ENCODE data around the gene TIE1.

TIE1 gene

DNA sequence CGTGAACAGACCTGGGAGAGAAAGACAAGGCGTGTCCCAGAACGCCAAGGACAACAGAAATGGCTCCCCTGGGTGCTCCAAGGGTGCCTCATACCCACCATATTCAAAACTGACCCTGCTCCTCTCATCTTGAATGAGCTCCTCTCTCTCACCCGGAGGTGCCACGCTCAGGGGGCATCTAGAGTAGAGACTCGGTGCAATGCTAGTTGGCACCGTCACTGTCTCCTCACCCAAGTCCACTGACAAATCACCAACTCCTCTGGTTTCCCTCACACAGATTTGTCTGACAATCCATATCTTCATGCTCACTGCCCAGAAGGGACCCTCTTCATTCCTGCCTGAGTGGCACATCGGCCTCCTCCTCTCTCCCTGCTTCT lies 26.0 kb upstream of the TIE1 start:
- Histone ChIP-seq H3K27ac (ENCODE audit: low read length) (no peak overlapping the region), H3K9ac (ENCODE audit: low read length in 2 of 2) (no peak overlapping the region), H3K36me3 (ENCODE audit: control insufficient read depth in 2 of 2, insufficient read depth in 2 of 2, low read length in 2 of 2) (no peaks in the 10 kb centered on the region), H3K9me3 (ENCODE audit: control insufficient read depth in 2 of 2, low read length in 2 of 2) (no peaks in the 10 kb centered on the region), H3K27me3 (ENCODE audit: control insufficient read depth in 1 of 2, insufficient read depth in 2 of 2, low read length in 2 of 2) (peaks cover 22 to 28% of the 10 kb centered on the region in 2 donors), H3K4me3 (ENCODE audit: low read length in 2 of 2) (no peak overlapping the region), H3K4me1 (ENCODE audit: control insufficient read depth, insufficient read depth, low read length) (peaks cover 4% of the 10 kb centered on the region)

DNA sequence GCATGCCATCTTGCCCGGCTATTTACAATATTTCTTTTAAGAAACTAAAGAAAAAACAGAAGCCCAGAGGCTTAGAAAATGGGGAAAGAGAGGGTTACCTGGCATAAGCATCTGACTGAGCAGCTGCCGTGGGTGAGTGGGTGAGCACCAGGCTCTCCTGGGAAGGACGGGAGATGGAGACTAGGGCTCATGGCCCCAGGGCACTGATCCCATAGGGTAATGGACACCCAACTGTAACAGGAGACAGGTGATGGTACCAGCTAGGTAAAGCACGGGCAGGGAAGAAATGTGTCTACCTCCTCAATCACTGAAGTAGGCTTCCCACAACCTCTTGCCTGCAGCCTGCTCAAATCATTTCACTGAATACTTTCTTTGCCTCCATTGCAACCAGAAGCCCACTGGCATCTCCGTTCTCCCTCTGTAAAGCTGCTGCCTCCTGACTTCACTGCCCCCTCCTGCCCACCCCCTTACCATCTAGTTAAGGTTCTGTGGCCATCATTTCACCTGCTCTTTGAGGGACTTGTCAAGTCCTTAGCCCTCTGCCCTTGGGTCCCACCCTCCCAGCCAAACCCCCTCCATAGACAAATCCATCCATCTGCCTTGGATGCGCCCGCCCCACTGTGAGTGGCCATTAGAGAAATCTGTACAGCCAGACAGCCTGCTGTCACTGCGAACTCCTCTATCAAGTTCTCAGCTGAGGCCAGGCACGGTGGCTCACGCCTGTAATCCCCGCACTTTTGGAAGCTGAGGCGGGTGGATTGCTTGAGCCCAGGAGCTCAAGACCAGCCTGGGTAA lies 24.8 kb upstream of the TIE1 start:
- peaks cover 11 to 17% of the 10 kb centered on the region in 2 donors for H3K27me3 ChIP-seq (ENCODE audit: control insufficient read depth in 1 of 2, insufficient read depth in 2 of 2, low read length in 2 of 2)
- no peaks in the 10 kb centered on the region for H3K36me3 ChIP-seq (ENCODE audit: control insufficient read depth in 2 of 2, insufficient read depth in 2 of 2, low read length in 2 of 2)
- no peak overlapping the region for H3K27ac ChIP-seq (ENCODE audit: low read length)
- H3K9ac ChIP-seq (ENCODE audit: low read length in 2 of 2) = no peak overlapping the region
- no peaks in the 10 kb centered on the region for H3K9me3 ChIP-seq (ENCODE audit: control insufficient read depth in 2 of 2, low read length in 2 of 2)
- no peak overlapping the region for H3K4me3 ChIP-seq (ENCODE audit: low read length in 2 of 2)
- peaks cover 3% of the 10 kb centered on the region for H3K4me1 ChIP-seq (ENCODE audit: control insufficient read depth, insufficient read depth, low read length)

DNA sequence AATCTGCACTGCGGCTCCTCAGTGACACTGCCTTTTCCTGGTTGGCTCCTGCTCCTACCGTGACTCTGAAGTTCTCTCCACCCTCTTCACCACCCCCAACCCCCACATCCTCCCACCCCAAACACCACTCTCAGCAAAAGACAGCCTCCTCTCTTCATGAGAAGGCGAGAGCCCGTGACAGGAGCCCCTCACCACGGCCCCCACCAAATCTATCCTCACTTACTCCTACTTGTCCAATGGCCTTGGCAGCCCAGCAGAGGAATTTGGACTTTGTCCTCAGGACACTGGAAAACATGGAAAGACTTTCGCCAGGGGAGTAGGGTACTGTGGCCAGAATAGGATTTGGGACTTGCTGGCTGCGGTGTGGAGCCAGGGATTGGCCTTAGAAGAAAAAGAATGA lies 24.1 kb upstream of the TIE1 start:
- Histone ChIP-seq H3K9me3 (ENCODE audit: control insufficient read depth in 2 of 2, low read length in 2 of 2) (no peaks in the 10 kb centered on the region), H3K27me3 (ENCODE audit: control insufficient read depth in 1 of 2, insufficient read depth in 2 of 2, low read length in 2 of 2) (peaks cover 9 to 12% of the 10 kb centered on the region in 2 donors), H3K9ac (ENCODE audit: low read length in 2 of 2) (no peak overlapping the region), H3K27ac (ENCODE audit: low read length) (no peak overlapping the region), H3K4me1 (ENCODE audit: control insufficient read depth, insufficient read depth, low read length) (no peaks in the 10 kb centered on the region), H3K36me3 (ENCODE audit: control insufficient read depth in 2 of 2, insufficient read depth in 2 of 2, low read length in 2 of 2) (no peaks in the 10 kb centered on the region), H3K4me3 (ENCODE audit: low read length in 2 of 2) (no peak overlapping the region)

DNA sequence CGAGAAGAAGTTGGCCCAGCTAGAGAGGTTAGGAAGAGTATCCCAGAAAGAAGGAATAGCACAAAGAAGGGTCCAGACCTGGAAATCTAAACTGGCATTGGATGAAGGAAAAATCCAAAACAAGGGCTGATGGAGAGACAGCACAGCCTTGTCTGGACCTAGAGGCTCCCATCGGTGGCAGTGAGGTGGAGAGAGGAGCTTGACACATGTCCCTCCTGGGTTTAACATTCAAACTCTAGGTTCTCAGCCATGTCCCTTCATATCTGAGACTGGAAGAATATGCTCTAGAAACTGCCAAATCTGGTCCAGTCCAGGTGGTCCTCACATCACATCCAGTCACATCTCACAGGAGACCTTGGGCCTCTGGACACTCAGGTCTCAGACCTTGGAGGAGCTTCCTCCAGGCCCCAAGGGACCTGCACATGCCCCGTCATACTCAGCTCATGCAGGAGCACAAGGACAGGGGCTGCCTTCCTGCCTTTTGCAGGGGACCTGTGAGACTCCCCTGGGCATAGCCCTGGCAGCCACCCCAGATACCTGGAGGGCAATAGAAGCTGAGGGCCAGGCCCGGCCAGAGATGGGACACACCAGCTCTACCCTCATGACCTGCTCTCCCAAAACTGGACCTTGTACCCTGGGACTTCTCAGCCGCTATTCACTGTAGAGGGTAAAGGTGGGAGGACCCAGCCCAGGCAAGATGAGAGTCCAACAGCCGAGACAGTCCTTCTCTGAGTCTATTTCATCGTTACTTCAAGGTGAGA lies 23.5 kb upstream of the TIE1 start:
- Histone ChIP-seq H3K36me3 (ENCODE audit: control insufficient read depth in 2 of 2, insufficient read depth in 2 of 2, low read length in 2 of 2) (no peaks in the 10 kb centered on the region), H3K9me3 (ENCODE audit: control insufficient read depth in 2 of 2, low read length in 2 of 2) (no peaks in the 10 kb centered on the region), H3K4me1 (ENCODE audit: control insufficient read depth, insufficient read depth, low read length) (no peaks in the 10 kb centered on the region), H3K9ac (ENCODE audit: low read length in 2 of 2) (no peak overlapping the region), H3K27ac (ENCODE audit: low read length) (no peak overlapping the region), H3K4me3 (ENCODE audit: low read length in 2 of 2) (no peak overlapping the region), H3K27me3 (ENCODE audit: control insufficient read depth in 1 of 2, insufficient read depth in 2 of 2, low read length in 2 of 2) (peaks cover 4 to 7% of the 10 kb centered on the region in 2 donors)

DNA sequence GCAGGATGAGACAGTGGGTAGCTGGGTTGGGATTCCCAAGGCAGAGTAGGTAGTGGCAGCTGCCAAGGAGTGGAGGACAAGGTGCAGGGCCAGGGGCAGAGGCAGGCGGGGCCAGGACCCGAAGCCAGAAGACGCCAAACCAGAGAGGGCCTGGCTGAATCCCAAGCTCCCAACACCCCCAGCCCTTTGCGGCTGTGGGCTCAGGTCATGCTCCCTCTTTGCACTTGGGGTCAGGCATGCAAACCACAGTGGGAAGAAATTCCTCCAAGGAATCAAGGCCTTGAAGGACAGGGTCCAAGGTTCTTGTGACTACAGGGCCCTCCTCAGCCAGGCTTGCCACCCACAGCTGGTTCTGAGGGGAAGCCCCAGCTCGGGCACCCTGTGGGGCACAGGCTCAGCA lies 21.6 kb upstream of the TIE1 start:
- no peaks in the 10 kb centered on the region for H3K9me3 ChIP-seq (ENCODE audit: control insufficient read depth in 2 of 2, low read length in 2 of 2)
- H3K4me3 ChIP-seq (ENCODE audit: low read length in 2 of 2) = no peak overlapping the region
- no peak overlapping the region for H3K27ac ChIP-seq (ENCODE audit: low read length)
- no peaks in the 10 kb centered on the region for H3K36me3 ChIP-seq (ENCODE audit: control insufficient read depth in 2 of 2, insufficient read depth in 2 of 2, low read length in 2 of 2)
- H3K4me1 ChIP-seq (ENCODE audit: control insufficient read depth, insufficient read depth, low read length) = no peaks in the 10 kb centered on the region
- peaks cover 3% of the 10 kb centered on the region in 2 donors for H3K27me3 ChIP-seq (ENCODE audit: control insufficient read depth in 1 of 2, insufficient read depth in 2 of 2, low read length in 2 of 2)
- H3K9ac ChIP-seq (ENCODE audit: low read length in 2 of 2) = no peak overlapping the region

DNA sequence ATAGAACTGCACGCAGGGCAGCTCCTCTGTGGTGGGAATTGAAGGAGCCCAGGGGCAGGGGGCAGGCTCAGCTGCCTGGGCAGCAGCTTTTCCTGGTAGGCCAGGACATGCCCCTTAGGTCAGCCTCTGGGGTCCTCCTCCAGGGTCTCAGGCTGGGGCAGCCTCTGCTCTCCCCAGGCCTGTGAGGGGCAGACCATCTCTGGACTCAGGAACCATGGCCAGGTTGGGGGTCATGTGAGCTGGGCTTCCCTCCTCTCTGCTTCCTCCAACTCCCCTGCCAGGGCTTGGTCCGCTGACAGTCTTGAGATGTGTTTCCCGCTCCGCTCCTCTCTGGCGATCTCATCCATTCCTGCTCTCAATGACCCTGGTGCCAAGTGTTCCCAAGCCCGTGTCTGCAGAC lies 21.1 kb upstream of the TIE1 start:
- H3K36me3 ChIP-seq (ENCODE audit: control insufficient read depth in 2 of 2, insufficient read depth in 2 of 2, low read length in 2 of 2) = no peaks in the 10 kb centered on the region
- H3K27ac ChIP-seq (ENCODE audit: low read length) = no peak overlapping the region
- H3K4me3 ChIP-seq (ENCODE audit: low read length in 2 of 2) = no peak overlapping the region
- H3K9me3 ChIP-seq (ENCODE audit: control insufficient read depth in 2 of 2, low read length in 2 of 2) = no peaks in the 10 kb centered on the region
- H3K27me3 ChIP-seq (ENCODE audit: control insufficient read depth in 1 of 2, insufficient read depth in 2 of 2, low read length in 2 of 2) = peaks cover 4 to 5% of the 10 kb centered on the region in 2 donors
- H3K9ac ChIP-seq (ENCODE audit: low read length in 2 of 2) = no peak overlapping the region
- no peaks in the 10 kb centered on the region for H3K4me1 ChIP-seq (ENCODE audit: control insufficient read depth, insufficient read depth, low read length)

DNA sequence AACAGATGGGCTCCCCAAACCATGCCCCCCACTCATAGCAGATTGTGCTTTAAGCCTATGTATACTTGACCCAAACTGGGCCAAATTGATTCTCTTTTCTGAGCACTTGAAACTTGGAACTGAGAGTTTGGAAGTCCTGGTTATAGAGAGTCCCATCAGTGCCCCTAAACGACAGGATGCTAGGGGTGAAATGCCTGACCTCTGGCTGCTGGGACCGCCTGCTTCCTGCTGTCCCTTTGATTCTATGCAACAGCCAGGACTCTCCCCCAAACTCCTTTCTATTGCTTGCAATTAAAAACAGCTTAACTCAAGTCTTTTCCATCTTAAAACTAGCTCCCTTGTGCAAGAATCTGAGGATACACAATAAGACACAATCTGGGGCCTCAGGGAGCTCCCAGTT lies 20.1 kb upstream of the TIE1 start:
- H3K27ac ChIP-seq (ENCODE audit: low read length) = no peak overlapping the region
- H3K4me3 ChIP-seq (ENCODE audit: low read length in 2 of 2) = no peak overlapping the region
- no peaks in the 10 kb centered on the region for H3K9me3 ChIP-seq (ENCODE audit: control insufficient read depth in 2 of 2, low read length in 2 of 2)
- no peak overlapping the region for H3K9ac ChIP-seq (ENCODE audit: low read length in 2 of 2)
- H3K4me1 ChIP-seq (ENCODE audit: control insufficient read depth, insufficient read depth, low read length) = no peaks in the 10 kb centered on the region
- H3K27me3 ChIP-seq (ENCODE audit: control insufficient read depth in 1 of 2, insufficient read depth in 2 of 2, low read length in 2 of 2) = peaks cover 8 to 12% of the 10 kb centered on the region in 2 donors
- no peaks in the 10 kb centered on the region for H3K36me3 ChIP-seq (ENCODE audit: control insufficient read depth in 2 of 2, insufficient read depth in 2 of 2, low read length in 2 of 2)

DNA sequence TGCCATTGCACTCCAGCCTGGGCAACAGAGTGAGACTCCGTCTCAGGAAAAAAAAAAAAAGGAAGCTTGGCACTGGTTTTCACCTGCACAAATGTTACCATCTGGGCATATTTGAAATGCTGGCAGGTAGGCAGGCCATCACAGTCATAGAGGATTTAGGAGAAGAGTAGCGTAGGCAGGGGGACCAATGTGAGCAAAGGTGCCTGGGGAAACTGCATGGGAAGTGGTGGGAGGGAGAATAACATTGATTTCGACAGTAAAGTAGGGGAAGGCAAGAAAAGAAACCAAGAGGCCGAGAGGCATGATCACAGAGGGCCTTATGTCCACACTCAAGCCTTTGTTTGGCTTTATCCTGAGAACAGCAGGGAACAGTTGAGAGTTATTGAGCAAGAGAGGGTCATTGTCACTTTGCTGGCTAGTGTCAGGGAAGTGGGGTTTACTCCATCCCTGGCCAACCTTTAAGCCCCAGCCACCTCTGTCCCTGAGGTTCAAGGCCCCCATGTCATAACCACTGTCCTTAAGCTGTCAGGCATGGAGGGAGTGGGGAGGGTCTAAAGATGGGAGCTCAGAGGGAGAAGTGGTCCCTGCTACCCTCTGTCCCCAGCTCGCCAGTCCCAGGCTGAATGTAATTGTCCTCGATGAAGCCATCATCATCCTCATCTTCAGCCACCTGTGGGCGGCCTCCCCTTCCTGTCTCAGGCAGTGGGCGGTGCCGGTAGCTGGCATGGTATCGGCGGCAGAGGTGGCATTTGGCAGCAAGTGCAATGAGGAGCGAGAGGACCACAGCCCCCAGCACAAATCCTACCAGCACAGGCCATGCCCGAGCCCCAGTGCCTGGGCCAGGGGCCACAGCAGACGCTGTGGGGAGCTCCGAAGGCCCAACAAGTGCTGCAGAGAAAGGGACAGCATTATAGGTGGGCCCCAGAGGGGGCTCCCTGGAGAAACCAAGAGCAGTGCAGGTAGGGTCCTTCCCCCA lies 18.3 kb upstream of the TIE1 start:
- H3K4me1 ChIP-seq (ENCODE audit: control insufficient read depth, insufficient read depth, low read length) = no peaks in the 10 kb centered on the region
- H3K9me3 ChIP-seq (ENCODE audit: control insufficient read depth in 2 of 2, low read length in 2 of 2) = no peaks in the 10 kb centered on the region
- H3K27me3 ChIP-seq (ENCODE audit: control insufficient read depth in 1 of 2, insufficient read depth in 2 of 2, low read length in 2 of 2) = peaks cover 8 to 12% of the 10 kb centered on the region in 2 donors
- H3K9ac ChIP-seq (ENCODE audit: low read length in 2 of 2) = no peak overlapping the region
- H3K36me3 ChIP-seq (ENCODE audit: control insufficient read depth in 2 of 2, insufficient read depth in 2 of 2, low read length in 2 of 2) = no peaks in the 10 kb centered on the region
- no peak overlapping the region for H3K4me3 ChIP-seq (ENCODE audit: low read length in 2 of 2)
- no peak overlapping the region for H3K27ac ChIP-seq (ENCODE audit: low read length)

DNA sequence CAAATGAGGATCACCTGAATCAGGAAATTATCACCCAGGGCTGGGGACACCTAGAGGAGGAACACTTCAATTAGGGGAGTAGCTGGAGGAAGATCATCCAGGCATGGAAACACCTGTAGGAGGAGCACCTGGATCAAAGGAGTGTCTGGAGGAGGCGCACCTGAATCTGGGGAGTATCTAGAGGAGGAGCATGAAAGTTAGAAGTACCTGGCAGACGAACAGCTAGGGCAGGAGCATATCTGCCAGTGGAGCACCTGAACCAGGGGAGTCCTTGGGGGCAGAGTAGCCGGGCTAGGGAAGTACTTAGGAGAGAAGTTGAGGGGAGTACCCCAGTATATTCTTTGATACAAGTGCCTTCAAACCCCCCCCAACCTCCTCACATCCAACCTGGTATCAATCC lies 16.7 kb upstream of the TIE1 start:
- Histone ChIP-seq H3K9ac (ENCODE audit: low read length in 2 of 2) (no peak overlapping the region), H3K27me3 (ENCODE audit: control insufficient read depth in 1 of 2, insufficient read depth in 2 of 2, low read length in 2 of 2) (peaks cover 8 to 12% of the 10 kb centered on the region in 2 donors), H3K4me3 (ENCODE audit: low read length in 2 of 2) (no peak overlapping the region), H3K36me3 (ENCODE audit: control insufficient read depth in 2 of 2, insufficient read depth in 2 of 2, low read length in 2 of 2) (no peaks in the 10 kb centered on the region), H3K9me3 (ENCODE audit: control insufficient read depth in 2 of 2, low read length in 2 of 2) (no peaks in the 10 kb centered on the region), H3K27ac (ENCODE audit: low read length) (no peak overlapping the region), H3K4me1 (ENCODE audit: control insufficient read depth, insufficient read depth, low read length) (no peaks in the 10 kb centered on the region)

DNA sequence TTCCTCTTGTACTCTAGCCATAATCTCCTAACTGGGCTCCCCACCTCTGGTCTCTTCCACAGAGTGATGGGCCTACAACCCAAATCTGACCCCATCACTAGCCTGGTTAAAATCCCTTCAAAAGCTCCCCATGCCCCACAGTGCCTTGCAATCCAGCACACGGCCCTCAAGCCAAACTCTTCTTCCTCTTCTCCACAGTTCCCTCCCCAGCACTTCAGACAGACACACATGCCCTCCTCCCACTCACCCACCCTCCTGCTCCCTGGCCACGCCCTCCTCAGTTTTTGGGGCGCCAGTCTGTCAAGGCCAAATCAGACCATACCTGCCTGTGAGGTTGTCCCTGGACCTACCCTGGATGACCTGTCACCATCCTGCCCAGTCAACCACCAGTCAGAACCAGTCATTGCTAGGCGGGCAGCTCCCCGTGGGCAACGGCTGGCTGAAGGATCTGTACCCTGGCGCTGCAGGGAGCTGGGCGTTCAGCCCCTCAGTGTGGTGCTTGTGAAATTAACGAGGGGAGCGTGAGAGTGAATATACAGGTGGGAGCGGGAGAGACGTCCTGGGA lies 16.2 kb upstream of the TIE1 start:
- Histone ChIP-seq H3K4me3 (ENCODE audit: low read length in 2 of 2) (no peak overlapping the region), H3K4me1 (ENCODE audit: control insufficient read depth, insufficient read depth, low read length) (no peaks in the 10 kb centered on the region), H3K9ac (ENCODE audit: low read length in 2 of 2) (no peak overlapping the region), H3K36me3 (ENCODE audit: control insufficient read depth in 2 of 2, insufficient read depth in 2 of 2, low read length in 2 of 2) (no peaks in the 10 kb centered on the region), H3K9me3 (ENCODE audit: control insufficient read depth in 2 of 2, low read length in 2 of 2) (no peaks in the 10 kb centered on the region), H3K27me3 (ENCODE audit: control insufficient read depth in 1 of 2, insufficient read depth in 2 of 2, low read length in 2 of 2) (peaks cover 8 to 12% of the 10 kb centered on the region in 2 donors), H3K27ac (ENCODE audit: low read length) (no peak overlapping the region)
